ENCODE results near the gene CD80.

- TF ChIP-seq EZH2 (IDR thresholded peaks at IDR 0.05; ENCODE audit: low read length, missing control alignments) (no peak), CTCF (conservative IDR thresholded peaks at IDR 0.05 in 1 of 2, IDR thresholded peaks at IDR 0.05 in 1 of 2; ENCODE audit: low read depth in 1 of 2, low read length in 2 of 2) (no peak)
These were observed 5.5 kb downstream of the CD80 start for GRCh38 chr3:119553823-119554415.

All from fibroblast of lung (primary cell).